ENCODE measurements around the gene APH1B. TPM values are rescaled to one million over a fixed set of nuclear protein-coding genes. Genes with fewer than 3 reads are reported as not detected.

APH1B gene
- total RNA-seq, 1 experiment from 2014 or later: 20.9 TPM

DNA sequence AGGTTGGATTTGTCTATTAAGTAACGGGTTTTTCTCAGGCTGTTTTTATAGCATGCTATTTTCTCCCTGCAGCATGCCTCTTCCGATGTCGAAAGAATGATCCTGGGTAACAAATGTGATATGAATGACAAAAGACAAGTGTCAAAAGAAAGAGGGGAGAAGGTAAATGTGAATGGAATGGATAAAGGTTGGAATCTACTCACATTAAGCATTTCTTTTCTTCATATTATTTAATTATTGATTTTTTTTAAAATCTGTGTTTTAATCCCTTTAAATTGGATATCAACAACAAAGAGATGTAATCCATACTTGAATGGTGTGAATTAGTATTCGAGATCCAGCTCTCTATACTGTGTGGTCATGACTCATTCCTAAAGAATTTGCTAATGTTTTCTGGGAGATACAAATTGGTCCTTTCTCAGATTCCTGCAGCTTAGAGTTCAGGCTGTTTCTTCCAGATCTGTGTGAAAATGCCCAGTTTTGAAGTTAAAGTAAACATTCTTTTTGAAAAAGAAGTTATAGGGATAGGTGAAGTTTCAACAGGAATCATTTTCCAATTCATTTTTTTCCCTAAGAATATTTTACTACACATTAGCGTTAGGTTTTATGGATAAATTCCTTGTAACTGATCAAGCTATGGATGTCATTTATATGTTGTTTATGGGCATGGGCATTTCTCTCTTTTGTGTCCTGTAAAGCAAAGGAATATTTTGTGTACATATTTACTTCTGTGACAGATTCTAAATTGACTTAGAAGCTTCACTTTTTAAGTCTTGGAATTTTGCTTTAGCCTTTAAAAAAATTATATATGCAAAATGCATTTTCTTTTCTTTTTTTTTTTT lies 20.8 kb upstream of the APH1B start:
- Histone ChIP-seq H2AFZ (ENCODE audit: low read length) (no peak overlapping the region), H3K9me3 (ENCODE audit: control insufficient read depth, low read depth, low read length) (no peaks in the 10 kb centered on the region), H4K8ac (replicated peaks; ENCODE audit: insufficient read length, low read depth, low read length) (no peak overlapping the region), H3K27me3 (ENCODE audit: insufficient read depth, low read length) (no peaks in the 10 kb centered on the region), H2BK12ac (ENCODE audit: insufficient read length, low read depth, low read length) (no peak overlapping the region), H3K79me2 (ENCODE audit: insufficient read depth, low read length) (no peaks in the 10 kb centered on the region), H2BK5ac (ENCODE audit: insufficient read length, low read length) (no peak overlapping the region), H3K23me2 (ENCODE audit: insufficient read length, low read depth, low read length, poor library complexity, severe bottlenecking) (no peaks in the 10 kb centered on the region), H3K56ac (ENCODE audit: insufficient read length, low read depth, low read length) (no peak overlapping the region), H4K20me1 (ENCODE audit: control insufficient read depth, insufficient read depth, insufficient read length) (no peaks in the 10 kb centered on the region), H3K4ac (ENCODE audit: low read depth, low read length) (no peak overlapping the region), H3K79me1 (ENCODE audit: insufficient read depth, low read depth, low read length, poor library complexity, severe bottlenecking) (no peaks in the 10 kb centered on the region), H3K18ac (ENCODE audit: insufficient read length, low read depth, low read length) (no peak overlapping the region), H4K5ac (ENCODE audit: insufficient read length, low read depth, low read length) (no peak overlapping the region), H3K4me2 (ENCODE audit: insufficient read depth, insufficient read length, low read length) (peak overlapping the region; percentile 25), H3K14ac (ENCODE audit: insufficient read depth, low read length) (no peak overlapping the region), H3K4me1 (ENCODE audit: insufficient read depth, low read length) (no peaks in the 10 kb centered on the region; the same call in 1 of the 2 replicates), H3K27ac (ENCODE audit: insufficient read length, low read depth, low read length) (peak overlapping the region; percentile 77), H2AK5ac (ENCODE audit: insufficient read length, low read length) (no peak overlapping the region), H4K91ac (ENCODE audit: insufficient read length, low read depth, low read length) (no peak overlapping the region), H3K9ac (ENCODE audit: extremely low read depth, insufficient read length, low read length) (no peak overlapping the region), H3T11ph (ENCODE audit: low read length) (no peak overlapping the region), H3K23ac (ENCODE audit: insufficient read length, low read depth, low read length) (no peak overlapping the region), H2BK15ac (ENCODE audit: low read depth, low read length) (no peak overlapping the region), H2BK20ac (ENCODE audit: low read depth, low read length, poor library complexity, severe bottlenecking) (no peak overlapping the region), H2BK120ac (ENCODE audit: low read depth, low read length, poor library complexity, severe bottlenecking) (no peak overlapping the region)
- H3K27me3 Mint-ChIP-seq (ENCODE audit: low read depth): no peaks in the 10 kb centered on the region
- H3K36me3 Mint-ChIP-seq (ENCODE audit: insufficient read depth in 1 of 3, low read depth in 3 of 3): peaks cover 18 to 37% (median 31%) of the 10 kb centered on the region in 3 experiments
- peak overlapping the region in 1 of 2 experiments; percentile 58; a peak in 2 of 5 replicates for H3K4me3 Mint-ChIP-seq
- TF ChIP-seq, protein P1, sequence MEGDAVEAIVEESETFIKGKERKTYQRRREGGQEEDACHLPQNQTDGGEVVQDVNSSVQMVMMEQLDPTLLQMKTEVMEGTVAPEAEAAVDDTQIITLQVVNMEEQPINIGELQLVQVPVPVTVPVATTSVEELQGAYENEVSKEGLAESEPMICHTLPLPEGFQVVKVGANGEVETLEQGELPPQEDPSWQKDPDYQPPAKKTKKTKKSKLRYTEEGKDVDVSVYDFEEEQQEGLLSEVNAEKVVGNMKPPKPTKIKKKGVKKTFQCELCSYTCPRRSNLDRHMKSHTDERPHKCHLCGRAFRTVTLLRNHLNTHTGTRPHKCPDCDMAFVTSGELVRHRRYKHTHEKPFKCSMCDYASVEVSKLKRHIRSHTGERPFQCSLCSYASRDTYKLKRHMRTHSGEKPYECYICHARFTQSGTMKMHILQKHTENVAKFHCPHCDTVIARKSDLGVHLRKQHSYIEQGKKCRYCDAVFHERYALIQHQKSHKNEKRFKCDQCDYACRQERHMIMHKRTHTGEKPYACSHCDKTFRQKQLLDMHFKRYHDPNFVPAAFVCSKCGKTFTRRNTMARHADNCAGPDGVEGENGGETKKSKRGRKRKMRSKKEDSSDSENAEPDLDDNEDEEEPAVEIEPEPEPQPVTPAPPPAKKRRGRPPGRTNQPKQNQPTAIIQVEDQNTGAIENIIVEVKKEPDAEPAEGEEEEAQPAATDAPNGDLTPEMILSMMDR (conservative IDR thresholded peaks at IDR 0.05): no peak
- WGBS (ENCODE audit: extremely low coverage, insufficient read length, low lambda C conversion rate): no CpG with 5 or more reads among the region's 5 CpGs
- no peak for DNase-seq
- peaks cover 0 to 4% of the 10 kb centered on the region in 2 experiments; a peak in 2 of 5 replicates for H3K9me3 Mint-ChIP-seq
- peak overlapping the region; percentile 27 to 95 (median 94) for H3K27ac Mint-ChIP-seq
- peaks cover 21 to 28% of the 10 kb centered on the region in 2 experiments for H3K4me1 Mint-ChIP-seq
